ENCODE data around the gene ABAT.

ABAT gene

DNA sequence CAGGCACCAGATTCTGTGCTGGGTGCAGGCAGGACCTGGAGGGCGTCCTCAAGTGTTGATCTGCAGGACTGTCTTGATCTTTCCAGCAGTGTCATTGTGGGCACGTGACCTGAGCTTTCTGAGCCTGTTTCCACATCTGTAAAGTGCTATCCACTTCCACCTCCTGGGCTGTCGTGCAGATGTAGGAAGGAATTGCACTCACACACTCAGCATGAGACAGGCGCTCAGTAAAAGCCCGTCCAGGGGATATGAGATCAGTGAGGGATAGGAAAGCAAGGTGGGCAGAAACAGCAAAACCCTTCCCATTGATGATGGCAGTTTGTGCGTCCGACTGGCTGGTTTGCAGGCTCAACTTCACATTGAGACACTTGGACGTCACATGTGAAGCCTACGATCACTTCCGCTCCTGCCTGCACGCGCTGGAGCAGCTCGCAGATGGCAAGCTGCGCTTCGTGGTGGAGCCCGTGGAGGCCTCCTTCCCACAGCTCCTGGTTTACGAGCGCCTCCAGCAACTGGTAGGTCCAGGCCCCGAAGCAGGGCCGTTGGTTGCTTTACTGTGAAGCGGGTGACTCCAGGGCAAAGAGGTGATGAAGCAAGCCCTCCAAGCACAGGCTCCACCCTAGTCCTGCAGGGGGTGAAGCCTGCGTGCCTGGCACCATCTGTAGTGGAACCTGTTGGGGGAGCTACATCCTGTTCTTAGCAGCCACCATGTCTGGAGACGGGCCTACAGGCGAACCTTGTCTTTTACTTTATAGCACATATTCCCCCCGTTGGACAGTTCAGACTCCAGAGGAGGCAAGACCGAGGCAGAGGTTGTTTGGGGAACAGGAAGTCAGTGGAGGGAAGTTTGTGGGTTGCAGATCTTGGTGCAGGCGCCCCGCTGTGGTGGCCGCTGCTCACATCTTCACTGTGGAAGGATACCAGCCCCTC is 29.9 kb upstream of the ABAT start:
- no peak overlapping the region for H3K27ac ChIP-seq
- no peak for TF ChIP-seq ZFX (IDR thresholded peaks at IDR 0.05; ENCODE audit: borderline replicate concordance)
- TF ChIP-seq, protein P1, sequence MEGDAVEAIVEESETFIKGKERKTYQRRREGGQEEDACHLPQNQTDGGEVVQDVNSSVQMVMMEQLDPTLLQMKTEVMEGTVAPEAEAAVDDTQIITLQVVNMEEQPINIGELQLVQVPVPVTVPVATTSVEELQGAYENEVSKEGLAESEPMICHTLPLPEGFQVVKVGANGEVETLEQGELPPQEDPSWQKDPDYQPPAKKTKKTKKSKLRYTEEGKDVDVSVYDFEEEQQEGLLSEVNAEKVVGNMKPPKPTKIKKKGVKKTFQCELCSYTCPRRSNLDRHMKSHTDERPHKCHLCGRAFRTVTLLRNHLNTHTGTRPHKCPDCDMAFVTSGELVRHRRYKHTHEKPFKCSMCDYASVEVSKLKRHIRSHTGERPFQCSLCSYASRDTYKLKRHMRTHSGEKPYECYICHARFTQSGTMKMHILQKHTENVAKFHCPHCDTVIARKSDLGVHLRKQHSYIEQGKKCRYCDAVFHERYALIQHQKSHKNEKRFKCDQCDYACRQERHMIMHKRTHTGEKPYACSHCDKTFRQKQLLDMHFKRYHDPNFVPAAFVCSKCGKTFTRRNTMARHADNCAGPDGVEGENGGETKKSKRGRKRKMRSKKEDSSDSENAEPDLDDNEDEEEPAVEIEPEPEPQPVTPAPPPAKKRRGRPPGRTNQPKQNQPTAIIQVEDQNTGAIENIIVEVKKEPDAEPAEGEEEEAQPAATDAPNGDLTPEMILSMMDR (IDR thresholded peaks at IDR 0.05), result no peak

DNA sequence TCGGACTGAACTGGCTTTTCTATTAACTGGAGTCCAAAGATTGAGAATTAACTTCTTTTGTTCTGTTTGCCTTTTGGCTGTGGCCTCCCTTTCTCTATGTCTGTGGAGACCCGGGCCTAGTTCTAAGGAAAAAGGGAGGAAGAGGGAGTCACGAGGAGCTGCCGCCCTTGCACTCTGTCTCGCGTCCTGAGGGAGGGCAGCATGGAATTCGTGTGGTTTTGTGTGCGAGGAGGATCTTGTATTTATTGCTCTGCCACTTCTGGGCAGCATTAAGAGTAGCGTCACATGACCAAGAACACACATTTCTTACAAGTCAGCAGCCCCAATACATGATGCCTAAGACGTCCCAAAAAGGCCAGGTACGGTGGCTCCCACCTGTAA is 29.3 kb upstream of the ABAT start:
- H3K27ac ChIP-seq, result no peak overlapping the region

DNA sequence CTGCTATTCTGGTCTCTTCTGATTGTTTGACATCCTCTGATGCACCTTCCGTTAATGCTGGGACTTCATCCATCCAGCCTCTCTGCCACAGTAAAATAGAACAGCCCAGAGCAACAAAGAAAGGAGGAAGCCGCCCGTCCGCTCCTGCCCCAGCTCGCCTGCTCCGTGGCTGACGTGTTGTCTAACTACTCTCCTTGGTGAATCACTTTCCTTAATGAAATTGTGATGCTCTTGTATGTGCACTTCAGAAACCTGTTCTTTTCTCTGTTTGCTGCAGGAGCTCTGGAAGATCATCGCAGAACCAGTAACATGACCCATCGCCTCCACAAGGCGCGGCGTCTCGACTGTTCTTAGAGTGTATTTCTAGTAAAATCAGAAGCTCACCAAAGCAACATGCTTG is 28.6 kb upstream of the ABAT start:
- H3K27ac ChIP-seq, result no peak overlapping the region
- TF ChIP-seq, protein P1 (IDR thresholded peaks at IDR 0.05), result no peak
- no peak for TF ChIP-seq ZFX (IDR thresholded peaks at IDR 0.05; ENCODE audit: borderline replicate concordance)

More for the DNA sequence above, 29.3 kb upstream of the ABAT start:
- TF ChIP-seq ZFX (IDR thresholded peaks at IDR 0.05; ENCODE audit: borderline replicate concordance), result no peak
- TF ChIP-seq, protein P1 (IDR thresholded peaks at IDR 0.05), result no peak

DNA sequence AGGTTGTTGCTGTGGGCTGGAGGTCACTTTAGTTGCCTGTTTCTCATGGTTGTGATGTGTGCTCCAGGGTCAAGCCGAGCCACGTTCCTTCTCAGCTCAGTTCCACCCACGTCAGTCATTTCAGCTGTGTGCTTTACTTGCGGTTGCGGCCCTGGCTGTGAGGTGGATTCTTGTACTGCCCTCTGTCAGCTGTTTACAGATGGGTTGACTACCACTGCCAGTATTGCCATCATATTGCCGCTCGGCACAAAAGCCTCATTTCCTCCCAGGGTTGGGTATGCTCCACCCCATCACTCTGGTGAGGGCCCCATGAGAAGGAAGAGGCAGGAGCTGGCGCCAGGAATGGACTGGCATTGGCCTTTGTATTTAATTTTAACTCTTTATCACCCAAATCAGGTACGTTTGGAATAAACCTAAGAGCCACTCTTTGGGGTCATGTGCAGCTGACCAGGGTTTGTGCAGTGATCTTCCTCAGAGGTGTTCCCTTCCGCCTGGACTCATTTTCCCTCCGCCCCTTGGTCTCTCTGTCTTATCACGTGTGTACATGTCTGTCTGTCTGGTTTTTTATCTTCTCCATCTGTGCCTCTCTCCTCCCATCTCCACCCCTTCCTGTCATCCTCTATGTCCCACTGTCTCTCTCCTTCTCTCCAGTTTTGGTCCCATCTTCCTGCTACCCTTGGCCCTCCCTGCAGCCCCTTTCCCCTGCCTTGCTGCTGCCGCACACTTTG is 27.9 kb upstream of the ABAT start:
- TF ChIP-seq ZFX (IDR thresholded peaks at IDR 0.05; ENCODE audit: borderline replicate concordance), result no peak
- TF ChIP-seq, protein P1 (IDR thresholded peaks at IDR 0.05), result no peak
- no peak overlapping the region for H3K27ac ChIP-seq

DNA sequence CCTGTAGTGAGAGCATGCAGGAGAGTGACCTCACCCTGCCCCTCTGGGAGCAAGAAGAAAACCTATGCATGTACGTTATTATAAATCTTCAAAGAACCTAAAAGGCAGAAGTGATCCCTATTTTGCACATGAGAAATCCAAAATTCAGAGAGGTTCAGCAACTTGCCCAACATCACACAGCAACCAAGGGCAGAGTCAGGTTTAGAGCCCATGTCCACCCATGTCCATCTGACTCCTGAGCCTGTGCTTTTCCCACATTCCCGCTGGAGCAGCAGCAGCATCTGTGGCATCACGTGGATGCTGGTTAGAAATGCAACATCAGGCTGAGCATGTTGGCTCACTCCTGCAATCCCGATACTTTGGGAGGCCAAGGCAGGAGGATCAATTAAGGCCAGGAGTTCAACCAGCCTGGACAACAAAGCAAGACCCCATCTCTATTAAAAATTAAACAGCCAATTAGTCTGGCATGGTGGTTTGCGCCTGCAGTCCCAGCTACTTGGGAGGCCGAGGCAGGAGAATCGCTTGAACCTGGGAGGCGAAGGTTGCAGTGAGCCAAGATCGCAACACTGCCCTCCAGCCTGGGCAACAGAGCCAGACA is 26.6 kb upstream of the ABAT start:
- H3K27ac ChIP-seq, result no peak overlapping the region
- TF ChIP-seq ZFX (IDR thresholded peaks at IDR 0.05; ENCODE audit: borderline replicate concordance), result no peak
- TF ChIP-seq, protein P1 (IDR thresholded peaks at IDR 0.05), result no peak

DNA sequence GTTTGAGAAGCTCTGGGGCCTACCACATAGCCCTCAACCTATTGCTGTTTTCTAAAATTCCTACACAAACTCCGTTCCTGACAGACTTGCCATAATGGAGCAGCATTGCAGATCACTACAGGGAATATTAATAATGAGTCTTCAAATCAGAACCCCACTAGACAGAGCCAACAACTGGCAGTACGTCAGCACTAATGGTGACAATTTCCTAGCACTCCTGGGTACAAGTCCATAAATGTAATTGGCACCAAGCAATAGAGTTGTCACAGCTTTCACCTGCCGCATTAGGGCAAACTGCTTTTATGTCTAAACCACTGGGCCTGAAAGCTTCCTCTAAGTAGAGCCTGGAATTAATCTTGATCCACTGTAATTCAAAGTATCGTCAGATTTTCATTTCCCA is 25.5 kb upstream of the ABAT start:
- TF ChIP-seq ZFX (IDR thresholded peaks at IDR 0.05; ENCODE audit: borderline replicate concordance), result no peak
- TF ChIP-seq, protein P1 (IDR thresholded peaks at IDR 0.05), result no peak
- no peak overlapping the region for H3K27ac ChIP-seq
